CD8-positive, alpha-beta memory T cell (primary cell): ENCODE measurements around the gene TMEM107. TPM values are rescaled to one million over a fixed set of nuclear protein-coding genes. Genes with fewer than 3 reads are reported as not detected.

Source experiments
- CTCF ChIA-PET: fragments of 350-600 bp; sonication (Branson Sonifier 250); formaldehyde crosslinking; loops from one replicate; lab custom pipeline; 2021; ENCODE audit warnings: antibody characterized with exemption; lab: Charles Lee
- POLR2A ChIA-PET: fragments of 350-600 bp; sonication (Branson Sonifier 250); formaldehyde crosslinking; loops from one replicate; lab custom pipeline; 2021; ENCODE audit warnings: antibody characterized with exemption; lab: Charles Lee
- DNase-seq, 5 donors: peaks; one replicate each; pipeline versions ENCODE4 v3.0.0 to v3.0.0-alpha.2; 2020 to 2022; ENCODE audit warnings: mixed read lengths in 1 of 5
- H3K27ac ChIP-seq: one replicate; pipeline ENCODE4 v1.7.0; 2013; ENCODE audit warnings: low read depth, mild to moderate bottlenecking, low read length, moderate library complexity
- H3K27me3 ChIP-seq: 2 replicates; pipeline ENCODE4 v1.7.0; 2013; ENCODE audit warnings: low read length, mild to moderate bottlenecking; ENCODE audit not compliant: insufficient read depth, poor library complexity, severe bottlenecking
- H3K36me3 ChIP-seq: 2 replicates; pipeline ENCODE4 v1.7.0; 2013; ENCODE audit warnings: mild to moderate bottlenecking, low read length, moderate library complexity; ENCODE audit not compliant: insufficient read depth
- H3K4me1 ChIP-seq: 2 replicates; pipeline ENCODE4 v1.7.0; 2013; ENCODE audit warnings: mild to moderate bottlenecking, low read length, moderate library complexity; ENCODE audit not compliant: insufficient read depth
- H3K4me3 ChIP-seq: 2 replicates; pipeline ENCODE4 v1.7.0; 2013; ENCODE audit warnings: mild to moderate bottlenecking, low read length
- H3K9me3 ChIP-seq: 2 replicates; pipeline ENCODE4 v1.7.0; 2013; ENCODE audit warnings: mild to moderate bottlenecking, low read length
- H3K27ac Mint-ChIP-seq, 8 donors: one replicate each; pipeline ENCODE4 v1.8.0; 2020 to 2021; ENCODE audit warnings: mixed read lengths in 8 of 8, mild to moderate bottlenecking in 6 of 8, inconsistent platforms in 3 of 8, moderate library complexity in 3 of 8
- H3K27me3 Mint-ChIP-seq, 2 donors: one replicate each; pipeline ENCODE4 v1.8.0; 2020 to 2021; ENCODE audit warnings: mixed read lengths in 2 of 2, mild to moderate bottlenecking in 1 of 2, moderate library complexity in 1 of 2
- H3K36me3 Mint-ChIP-seq, 3 donors: one replicate each; pipeline ENCODE4 v1.8.0; 2020 to 2021; ENCODE audit warnings: mixed read lengths in 3 of 3, inconsistent platforms in 1 of 3, mild to moderate bottlenecking in 1 of 3
- H3K4me1 Mint-ChIP-seq, 3 donors: one replicate each; pipeline ENCODE4 v1.8.0; 2020 to 2021; ENCODE audit warnings: mixed read lengths in 3 of 3, inconsistent platforms in 1 of 3, mild to moderate bottlenecking in 1 of 3
- H3K4me3 Mint-ChIP-seq, 7 donors: one replicate each; pipeline ENCODE4 v1.8.0; 2020 to 2021; ENCODE audit warnings: mixed read lengths in 7 of 7, mild to moderate bottlenecking in 6 of 7, moderate library complexity in 4 of 7, inconsistent platforms in 2 of 7
- H3K9me3 Mint-ChIP-seq, 5 donors: one replicate each; pipeline ENCODE4 v1.8.0; 2020 to 2022; ENCODE audit warnings: mixed read lengths in 5 of 5, mild to moderate bottlenecking in 3 of 5, moderate library complexity in 2 of 5, inconsistent platforms in 1 of 5
- polyA plus RNA-seq: library from polyadenylated mRNA; unstranded; fragments of 300-500 nt; fragmentation: Illumina TruSeq; gene quantifications from one replicate; pipeline ENCODE4 v1.2.3, GENCODE V29; 2021
- total RNA-seq, 2 experiments: library from RNA; stranded (reverse); gene quantifications; one replicate each; pipeline ENCODE4 v1.2.3, GENCODE V29; 2021

Gene TMEM107
- total and polyA plus RNA-seq, 3 experiments from 2014 or later = 21.3 to 50.7 (median 22.4) TPM

- peak in 1 of 5 donors; percentile 7 for DNase-seq
- Histone ChIP-seq H3K4me3 (no peak overlapping the region), H3K9me3 (no peaks in the 10 kb centered on the region), H3K27ac (no peak overlapping the region), H3K4me1 (peaks cover 17% of the 10 kb centered on the region), H3K36me3 (peaks cover 66% of the 10 kb centered on the region), H3K27me3 (no peaks in the 10 kb centered on the region)
- Mint-ChIP-seq H3K4me1 (peaks cover 19 to 35% (median 19%) of the 10 kb centered on the region in 3 donors), H3K27me3 (peaks cover 0 to 17% of the 10 kb centered on the region in 2 donors), H3K27ac (peak overlapping the region in 4 of 8 donors; percentile 3 to 84 (median 62)), H3K4me3 (peak overlapping the region in 4 of 7 donors; percentile 19 to 78 (median 34)), H3K9me3 (peaks cover 0 to 4% (median 0%) of the 10 kb centered on the region in 5 donors), H3K36me3 (peaks cover 3 to 92% (median 20%) of the 10 kb centered on the region in 3 donors)
- POLR2A ChIA-PET = interaction anchor here (0.6 to 1.7 kb wide), 2 partner anchors 9 to 25 kb away, joined by 4 to 7 read pairs; no protein-coding TSS in a partner anchor
- CTCF ChIA-PET = interaction anchor here (0.9 to 11.7 kb wide), 4 partner anchors 9 to 53 kb away, joined by 3 to 108 read pairs (median 8); no protein-coding TSS in a partner anchor
Observed at GRCh38 chr17:8147141-8147804, 28.9 kb downstream of the TMEM107 start.

- Histone ChIP-seq H3K4me3 (no peak overlapping the region), H3K4me1 (peaks cover 15% of the 10 kb centered on the region), H3K27me3 (no peaks in the 10 kb centered on the region), H3K27ac (no peak overlapping the region), H3K36me3 (peaks cover 73% of the 10 kb centered on the region), H3K9me3 (no peaks in the 10 kb centered on the region)
- ChIA-PET POLR2A (interaction anchor here (1.7 kb wide), 1 partner anchor 10 kb away, joined by 7 read pairs; no protein-coding TSS in a partner anchor), CTCF (interaction anchor here (0.9 to 3.4 kb wide), 6 partner anchors 10 to 53 kb away, joined by 3 to 12 read pairs (median 4); partner anchors contain the start of gene HES7)
- Mint-ChIP-seq H3K9me3 (peaks cover 0 to 2% (median 0%) of the 10 kb centered on the region in 5 donors), H3K36me3 (peaks cover 3 to 95% (median 20%) of the 10 kb centered on the region in 3 donors), H3K27ac (peak overlapping the region in 5 of 8 donors; percentile 51 to 94 (median 70)), H3K27me3 (peaks cover 0 to 12% of the 10 kb centered on the region in 2 donors), H3K4me3 (peak overlapping the region in 4 of 7 donors; percentile 19 to 78 (median 54)), H3K4me1 (peaks cover 14 to 29% (median 14%) of the 10 kb centered on the region in 3 donors)
- peak in 2 of 5 donors; percentile 7 to 8 for DNase-seq
Observed at GRCh38 chr17:8146381-8147140, 29.6 kb downstream of the TMEM107 start.

GRCh38 chr17:8145811-8146210 lies 30.4 kb downstream of the TMEM107 start:
- Histone ChIP-seq H3K4me1 (peaks cover 12% of the 10 kb centered on the region), H3K27me3 (no peaks in the 10 kb centered on the region), H3K36me3 (peaks cover 79% of the 10 kb centered on the region), H3K9me3 (no peaks in the 10 kb centered on the region), H3K27ac (no peak overlapping the region), H3K4me3 (no peak overlapping the region)
- Mint-ChIP-seq H3K36me3 (peaks cover 3 to 95% (median 20%) of the 10 kb centered on the region in 3 donors), H3K27ac (peak overlapping the region in 2 of 8 donors; percentile 22 to 78), H3K9me3 (no peaks in the 10 kb centered on the region), H3K27me3 (peaks cover 0 to 8% of the 10 kb centered on the region in 2 donors), H3K4me3 (no peak overlapping the region), H3K4me1 (peaks cover 8 to 22% (median 9%) of the 10 kb centered on the region in 3 donors)
- ChIA-PET POLR2A (no interaction called here), CTCF (interaction anchor here (0.8 to 3.4 kb wide), 6 partner anchors 13 to 75 kb away, joined by 3 to 12 read pairs (median 4); partner anchors contain the start of gene HES7)
- DNase-seq = no peak

- Mint-ChIP-seq H3K27ac (peak overlapping the region in 2 of 8 donors; percentile 21 to 70), H3K4me3 (peak overlapping the region in 2 of 7 donors; percentile 40 to 60), H3K4me1 (peaks cover 0 to 10% (median 3%) of the 10 kb centered on the region in 3 donors), H3K9me3 (no peaks in the 10 kb centered on the region), H3K27me3 (peaks cover 0 to 8% of the 10 kb centered on the region in 2 donors), H3K36me3 (peaks cover 3 to 93% (median 19%) of the 10 kb centered on the region in 3 donors)
- POLR2A ChIA-PET = interaction anchor here (0.7 kb wide), 1 partner anchor 129 kb away, joined by 3 read pairs; no protein-coding TSS in a partner anchor
- CTCF ChIA-PET = interaction anchor here (1.8 kb wide), 1 partner anchor 20 kb away, joined by 6 read pairs; the partner anchor contains the start of gene HES7
- H3K27me3 ChIP-seq = no peaks in the 10 kb centered on the region
- H3K4me1 ChIP-seq = peaks cover 6% of the 10 kb centered on the region
- no peaks in the 10 kb centered on the region for H3K9me3 ChIP-seq
- H3K4me3 ChIP-seq = no peak overlapping the region
- peak in 3 of 5 donors; percentile 17 to 48 (median 17) for DNase-seq
- no peak overlapping the region for H3K27ac ChIP-seq
- H3K36me3 ChIP-seq = peaks cover 74% of the 10 kb centered on the region
Observed at GRCh38 chr17:8144401-8145231, 31.6 kb downstream of the TMEM107 start.

GRCh38 chr17:8143581-8144400 lies 32.4 kb downstream of the TMEM107 start:
- peaks cover 65% of the 10 kb centered on the region for H3K36me3 ChIP-seq
- peaks cover 12% of the 10 kb centered on the region for H3K4me1 ChIP-seq
- Mint-ChIP-seq H3K27ac (peak overlapping the region in 3 of 8 donors; percentile 21 to 75 (median 26)), H3K4me3 (peak overlapping the region in 5 of 7 donors; percentile 5 to 75 (median 45)), H3K27me3 (peaks cover 0 to 8% of the 10 kb centered on the region in 2 donors), H3K4me1 (peaks cover 0 to 7% (median 0%) of the 10 kb centered on the region in 3 donors), H3K36me3 (peaks cover 3 to 85% (median 16%) of the 10 kb centered on the region in 3 donors), H3K9me3 (peaks cover 0 to 2% (median 0%) of the 10 kb centered on the region in 5 donors)
- ChIA-PET POLR2A (no interaction called here), CTCF (interaction anchor here (1.3 kb wide), 1 partner anchor 25 kb away, joined by 3 read pairs; no protein-coding TSS in a partner anchor)
- no peaks in the 10 kb centered on the region for H3K27me3 ChIP-seq
- DNase-seq = peak in 3 of 5 donors; percentile 21 to 53 (median 30)
- no peak overlapping the region for H3K4me3 ChIP-seq
- no peak overlapping the region for H3K27ac ChIP-seq
- H3K9me3 ChIP-seq = no peaks in the 10 kb centered on the region

- peaks cover 0 to 8% of the 10 kb centered on the region in 2 donors for H3K27me3 Mint-ChIP-seq
- peaks cover 0 to 2% (median 0%) of the 10 kb centered on the region in 5 donors for H3K9me3 Mint-ChIP-seq
- ChIA-PET POLR2A (interaction anchor here (0.6 kb wide), 1 partner anchor 205 kb away, joined by 7 read pairs; no protein-coding TSS in a partner anchor), CTCF (interaction anchor here (1.3 kb wide), 1 partner anchor 24 kb away, joined by 3 read pairs; no protein-coding TSS in a partner anchor)
- H3K4me1 Mint-ChIP-seq = peaks cover 0 to 4% (median 0%) of the 10 kb centered on the region in 3 donors
- H3K36me3 Mint-ChIP-seq = peaks cover 0 to 78% (median 16%) of the 10 kb centered on the region in 3 donors
- no peaks in the 10 kb centered on the region for H3K27me3 ChIP-seq
- H3K27ac ChIP-seq = no peak overlapping the region
- peak overlapping the region in 1 of 7 donors; percentile 41 for H3K4me3 Mint-ChIP-seq
- DNase-seq = peak in 3 of 5 donors; percentile 4 to 46 (median 28)
- H3K4me1 ChIP-seq = peaks cover 16% of the 10 kb centered on the region
- H3K9me3 ChIP-seq = no peaks in the 10 kb centered on the region
- H3K36me3 ChIP-seq = peaks cover 58% of the 10 kb centered on the region
- no peak overlapping the region for H3K4me3 ChIP-seq
- peak overlapping the region in 3 of 8 donors; percentile 21 to 74 (median 56) for H3K27ac Mint-ChIP-seq
Observed at GRCh38 chr17:8142887-8143580, 33.1 kb downstream of the TMEM107 start.
